Right lobe of liver (tissue), 4 donors: ENCODE data around the gene GGNBP2.

Experiments
- POLR2A ChIP-seq: fragments of 450-650 bp; IDR thresholded peaks from one replicate; pipeline ENCODE4 v1.6.1; 2017; ENCODE audit warnings: antibody characterized with exemption, mild to moderate bottlenecking
- TF ChIP-seq, protein P1 (sequence below), 4 donors: fragments of 200-600 bp in 3 of 4; fragments of 450-650 bp in 1 of 4; IDR thresholded peaks; one replicate each; pipeline versions ENCODE4 v1.5.1 to v1.8.0; 2016 to 2022; ENCODE audit warnings: antibody characterized with exemption in 4 of 4, mild to moderate bottlenecking in 2 of 4
- donor health status: DM: no; HTN: no; CAD: no.
- donor health status: DM: no; HTN: no; CAD: no.
- donor health status: DM: no; HTN: yes; CAD: no.

DNA sequence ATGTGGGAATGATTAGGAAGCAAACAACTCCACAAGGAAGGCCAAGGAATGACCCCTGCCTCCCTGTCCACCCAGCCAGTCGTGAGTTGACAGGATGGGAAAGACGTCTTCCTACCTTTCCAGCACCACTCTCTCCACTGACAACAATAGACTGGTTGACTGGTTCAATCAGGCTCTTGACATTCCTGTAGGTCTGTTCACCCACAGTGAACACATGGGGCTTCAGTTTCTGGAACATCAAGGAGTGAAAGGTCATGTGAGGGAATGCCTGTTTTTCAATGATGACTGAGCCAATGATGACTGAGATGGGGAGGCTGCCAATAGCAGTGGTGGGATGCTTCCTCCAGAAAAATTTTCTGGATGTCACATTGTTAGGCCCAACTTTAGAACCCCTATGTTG, 19.6 kb upstream of the GGNBP2 start:
- TF ChIP-seq, protein P1, sequence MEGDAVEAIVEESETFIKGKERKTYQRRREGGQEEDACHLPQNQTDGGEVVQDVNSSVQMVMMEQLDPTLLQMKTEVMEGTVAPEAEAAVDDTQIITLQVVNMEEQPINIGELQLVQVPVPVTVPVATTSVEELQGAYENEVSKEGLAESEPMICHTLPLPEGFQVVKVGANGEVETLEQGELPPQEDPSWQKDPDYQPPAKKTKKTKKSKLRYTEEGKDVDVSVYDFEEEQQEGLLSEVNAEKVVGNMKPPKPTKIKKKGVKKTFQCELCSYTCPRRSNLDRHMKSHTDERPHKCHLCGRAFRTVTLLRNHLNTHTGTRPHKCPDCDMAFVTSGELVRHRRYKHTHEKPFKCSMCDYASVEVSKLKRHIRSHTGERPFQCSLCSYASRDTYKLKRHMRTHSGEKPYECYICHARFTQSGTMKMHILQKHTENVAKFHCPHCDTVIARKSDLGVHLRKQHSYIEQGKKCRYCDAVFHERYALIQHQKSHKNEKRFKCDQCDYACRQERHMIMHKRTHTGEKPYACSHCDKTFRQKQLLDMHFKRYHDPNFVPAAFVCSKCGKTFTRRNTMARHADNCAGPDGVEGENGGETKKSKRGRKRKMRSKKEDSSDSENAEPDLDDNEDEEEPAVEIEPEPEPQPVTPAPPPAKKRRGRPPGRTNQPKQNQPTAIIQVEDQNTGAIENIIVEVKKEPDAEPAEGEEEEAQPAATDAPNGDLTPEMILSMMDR (IDR thresholded peaks at IDR 0.05) = no peak
- no peak for TF ChIP-seq POLR2A
